Uterus (tissue), 4 donors: Measurements from ENCODE around the gene AGPAT2. TPM values are rescaled to one million over a fixed set of nuclear protein-coding genes. Genes with fewer than 3 reads are reported as not detected.
A peak's percentile ranks its signal among the peaks of the same experiment; 100 is the strongest.

ENCODE experiments used
- DNase-seq, 2 donors: peaks; one replicate each; pipeline ENCODE4 v3.0.0-alpha.2; 2019 to 2020
- H3K27ac ChIP-seq, 2 donors: fragments of 200-600 bp; sonication (generic); 1 replicate in 1 of 2; 2 replicates in 1 of 2; pipeline ENCODE4 v1.5.1; 2016 to 2018
- H3K27me3 ChIP-seq, 2 donors: fragments of 200-600 bp; sonication (generic); one replicate each; pipeline ENCODE4 v1.5.1; 2018 to 2019; ENCODE audit warnings: control low read depth in 1 of 2
- H3K36me3 ChIP-seq, 2 donors: fragments of 200-600 bp; sonication (generic); one replicate each; pipeline ENCODE4 v1.5.1; 2019; ENCODE audit warnings: control low read depth in 1 of 2
- H3K4me1 ChIP-seq, 2 donors: fragments of 200-600 bp; sonication (generic); one replicate each; pipeline ENCODE4 v1.5.1; 2018 to 2019; ENCODE audit warnings: control low read depth in 1 of 2
- H3K4me3 ChIP-seq, 2 donors: fragments of 200-600 bp; sonication (generic); 1 replicate in 1 of 2; 2 replicates in 1 of 2; pipeline ENCODE4 v1.5.1; 2018 to 2019; ENCODE audit warnings: mild to moderate bottlenecking in 1 of 2
- H3K9me3 ChIP-seq, 2 donors: fragments of 200-600 bp; sonication (generic); one replicate each; pipeline ENCODE4 v1.5.1; 2019; ENCODE audit warnings: control low read depth in 1 of 2
- CTCF ChIP-seq, 4 experiments: fragments of 200-600 bp in 2 of 4; fragments of 450-650 bp in 2 of 4; sonication (generic) in 2 of 4; IDR thresholded peaks; one replicate each; pipeline ENCODE4 v1.5.1; 2016 to 2019; ENCODE audit warnings: antibody characterized with exemption in 4 of 4, mild to moderate bottlenecking in 2 of 4, moderate library complexity in 1 of 4
- POLR2A ChIP-seq, 2 donors: fragments of 450-650 bp; IDR thresholded peaks; one replicate each; pipeline ENCODE4 v1.6.1; 2016; ENCODE audit warnings: antibody characterized with exemption in 2 of 2, mild to moderate bottlenecking in 1 of 2, moderate library complexity in 1 of 2
- intact Hi-C: fragments of 100-400 bp; cut with DNase I; formaldehyde crosslinking; loops from one replicate; pipeline ENCODE4 v1.15.1; 2023; ENCODE audit warnings: low total_unique reads
- total RNA-seq, 4 donors: library from RNA; depleted of rRNA in 3 of 4; stranded (reverse); fragments of >200 nt in 3 of 4; gene quantifications; one replicate each; pipeline versions ENCODE4 v1.1.0 to v1.2.4, GENCODE V29; 2014 to 2023
- donor health status: DM: yes; HTN: yes; CAD: no.

Gene AGPAT2
- total RNA-seq, 4 donors from 2014 or later = 22.7 to 45.1 (median 38.6) TPM

DNA sequence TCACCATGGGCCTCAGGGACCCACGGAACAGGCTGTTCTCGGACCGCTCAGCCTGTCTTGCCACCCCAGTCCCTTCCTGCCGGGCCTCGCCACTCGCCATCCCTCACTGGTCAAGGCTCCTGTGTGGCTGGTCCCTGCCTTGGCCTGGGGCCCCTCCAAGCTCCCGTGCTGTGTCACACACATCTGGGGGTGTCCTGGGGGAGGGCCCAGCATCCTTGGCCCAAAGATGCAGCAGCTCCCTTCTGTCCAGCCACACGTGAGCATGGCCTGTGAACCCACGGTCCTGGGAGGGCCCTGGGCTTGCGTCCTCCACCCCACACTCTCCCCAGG is 25.0 kb downstream of the AGPAT2 start:
- no peak for TF ChIP-seq POLR2A (IDR thresholded peaks at IDR 0.05)
- no peak for TF ChIP-seq CTCF (IDR thresholded peaks at IDR 0.05)
- intact Hi-C loops = no loop called here
- H3K27ac ChIP-seq = peak overlapping the region; percentile 47 to 64
- no peaks in the 10 kb centered on the region for H3K36me3 ChIP-seq
- no peak for DNase-seq
- H3K27me3 ChIP-seq = peaks cover 0 to 10% of the 10 kb centered on the region in 2 donors
- H3K9me3 ChIP-seq = no peaks in the 10 kb centered on the region
- H3K4me1 ChIP-seq = peaks cover 0 to 9% of the 10 kb centered on the region in 2 donors
- H3K4me3 ChIP-seq = peak overlapping the region in 1 of 2 donors; percentile 1

- no peaks in the 10 kb centered on the region for H3K36me3 ChIP-seq
- H3K4me3 ChIP-seq = peak overlapping the region in 1 of 2 donors; percentile 1
- DNase-seq = no peak
- peaks cover 0 to 8% of the 10 kb centered on the region in 2 donors for H3K27me3 ChIP-seq
- H3K27ac ChIP-seq = peak overlapping the region; percentile 47 to 64
- H3K9me3 ChIP-seq = no peaks in the 10 kb centered on the region
- TF ChIP-seq CTCF (IDR thresholded peaks at IDR 0.05) (no peak), POLR2A (IDR thresholded peaks at IDR 0.05) (no peak)
- intact Hi-C loops = no loop called here
- H3K4me1 ChIP-seq = peaks cover 0 to 9% of the 10 kb centered on the region in 2 donors
Observed at GRCh38 chr9:136661641-136662325, 25.5 kb downstream of the AGPAT2 start.

DNA sequence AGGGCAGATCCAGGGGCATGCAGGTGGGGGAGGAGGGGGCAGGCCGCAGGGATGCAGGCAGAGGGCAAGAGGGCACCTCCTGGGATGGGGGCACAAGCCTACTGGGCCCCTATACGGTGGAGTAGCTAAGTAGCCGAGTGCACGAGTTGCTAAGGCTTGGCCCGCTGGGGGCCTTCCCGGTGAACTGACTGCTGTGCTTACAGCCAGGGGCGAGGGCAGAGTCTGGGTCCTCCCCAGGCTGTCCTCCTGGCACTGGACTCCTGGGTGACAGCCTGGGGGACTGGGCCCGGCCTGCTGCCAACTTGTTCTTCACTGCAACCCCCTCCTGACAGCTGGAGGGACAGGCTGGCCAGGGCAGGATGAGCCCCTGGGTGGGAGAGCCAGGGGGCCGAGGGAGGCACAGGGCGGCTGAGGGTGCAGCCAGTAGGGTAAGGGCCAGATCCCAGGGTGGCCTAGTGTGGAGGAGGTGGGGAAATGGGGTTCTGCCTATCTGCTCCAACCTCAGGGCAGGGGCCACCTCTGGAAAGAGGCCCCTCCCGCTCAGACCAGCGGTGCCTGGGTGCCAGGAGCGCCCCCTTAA is 26.2 kb downstream of the AGPAT2 start:
- peaks cover 0 to 3% of the 10 kb centered on the region in 2 donors for H3K27me3 ChIP-seq
- no peak overlapping the region for H3K4me3 ChIP-seq
- no peak for DNase-seq
- H3K27ac ChIP-seq = peak overlapping the region; percentile 47 to 64
- no peaks in the 10 kb centered on the region for H3K36me3 ChIP-seq
- peaks cover 0 to 5% of the 10 kb centered on the region in 2 donors for H3K4me1 ChIP-seq
- H3K9me3 ChIP-seq = no peaks in the 10 kb centered on the region
- intact Hi-C loops = no loop called here
- no peak for TF ChIP-seq POLR2A (IDR thresholded peaks at IDR 0.05)
- TF ChIP-seq CTCF (IDR thresholded peaks at IDR 0.05) = no peak

GRCh38 chr9:136659861-136660784 is 27.1 kb downstream of the AGPAT2 start:
- DNase-seq = no peak
- H3K36me3 ChIP-seq = no peaks in the 10 kb centered on the region
- no peak for TF ChIP-seq CTCF (IDR thresholded peaks at IDR 0.05)
- no peak for TF ChIP-seq POLR2A (IDR thresholded peaks at IDR 0.05)
- peaks cover 0 to 1% of the 10 kb centered on the region in 2 donors for H3K4me1 ChIP-seq
- no peak overlapping the region for H3K4me3 ChIP-seq
- H3K27me3 ChIP-seq = no peaks in the 10 kb centered on the region
- peak overlapping the region; percentile 47 to 64 for H3K27ac ChIP-seq
- H3K9me3 ChIP-seq = no peaks in the 10 kb centered on the region
- intact Hi-C loops = no loop called here
